HUES6 (cell line): ENCODE measurements around the gene CANX.

Source experiments
- H3K27ac ChIP-seq: 2 replicates; pipeline ENCODE4 v1.7.0; 2013; ENCODE audit warnings: low read depth, mild to moderate bottlenecking, low read length, inconsistent platforms
- H3K27me3 ChIP-seq: 2 replicates; pipeline ENCODE4 v1.6.1; 2013; ENCODE audit warnings: low read length; ENCODE audit not compliant: control insufficient read depth, insufficient read depth
- H3K36me3 ChIP-seq: 2 replicates; pipeline ENCODE4 v1.6.1; 2013; ENCODE audit warnings: low read length; ENCODE audit not compliant: control insufficient read depth, insufficient read depth
- H3K4me1 ChIP-seq: 2 replicates; pipeline ENCODE4 v1.6.1; 2013; ENCODE audit warnings: low read length; ENCODE audit not compliant: control insufficient read depth, insufficient read depth
- H3K4me3 ChIP-seq: 2 replicates; pipeline ENCODE4 v1.5.1; 2013; ENCODE audit warnings: low read depth, low read length
- H3K9ac ChIP-seq: one replicate; pipeline ENCODE4 v1.6.1; 2013; ENCODE audit warnings: mild to moderate bottlenecking, low read length
- H3K9me3 ChIP-seq: 2 replicates; pipeline ENCODE4 v1.6.1; 2013; ENCODE audit warnings: low read depth, low read length; ENCODE audit not compliant: control insufficient read depth, insufficient read depth

CANX gene

DNA sequence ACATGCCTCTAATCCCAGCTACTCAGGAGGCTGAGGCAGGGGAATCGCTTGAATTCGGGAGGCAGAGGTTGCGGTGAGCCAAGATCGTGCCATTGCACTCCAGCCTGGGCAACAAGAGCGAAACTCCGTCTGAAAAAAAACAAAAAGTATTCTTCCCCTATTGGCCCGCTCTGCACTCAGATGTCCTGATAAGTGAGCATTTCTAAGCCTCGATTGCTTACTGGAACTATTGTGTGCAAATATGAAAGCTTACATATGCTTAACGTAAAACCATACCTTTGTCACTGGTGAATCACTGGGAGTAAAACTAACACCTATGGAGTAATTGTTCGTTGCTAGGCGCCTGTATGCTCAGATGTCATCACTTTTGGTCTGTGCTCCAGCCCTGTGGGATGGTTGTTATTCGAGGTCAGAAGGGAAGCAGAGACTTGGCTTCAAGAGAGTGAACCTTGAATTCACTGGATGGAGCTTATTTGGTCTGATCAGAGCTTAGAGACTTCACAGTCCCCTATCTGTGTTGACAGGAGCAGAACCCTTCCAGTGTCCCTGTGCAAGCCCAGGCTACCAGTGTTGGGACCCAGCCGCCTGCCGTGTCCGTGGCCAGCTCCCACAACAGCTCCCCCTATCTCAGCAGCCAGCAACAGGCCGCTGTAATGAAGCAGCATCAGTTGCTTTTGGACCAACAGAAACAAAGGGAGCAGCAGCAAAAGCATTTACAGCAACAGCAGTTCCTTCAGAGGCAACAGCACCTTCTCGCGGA is 69.7 kb downstream of the CANX start:
- no peak overlapping the region for H3K4me3 ChIP-seq
- H3K4me1 ChIP-seq, result peaks cover 25% of the 10 kb centered on the region
- H3K9ac ChIP-seq, result no peak overlapping the region
- H3K27ac ChIP-seq, result no peak overlapping the region
- H3K27me3 ChIP-seq, result no peaks in the 10 kb centered on the region
- H3K36me3 ChIP-seq, result peaks cover 79% of the 10 kb centered on the region
- H3K9me3 ChIP-seq, result no peaks in the 10 kb centered on the region

DNA sequence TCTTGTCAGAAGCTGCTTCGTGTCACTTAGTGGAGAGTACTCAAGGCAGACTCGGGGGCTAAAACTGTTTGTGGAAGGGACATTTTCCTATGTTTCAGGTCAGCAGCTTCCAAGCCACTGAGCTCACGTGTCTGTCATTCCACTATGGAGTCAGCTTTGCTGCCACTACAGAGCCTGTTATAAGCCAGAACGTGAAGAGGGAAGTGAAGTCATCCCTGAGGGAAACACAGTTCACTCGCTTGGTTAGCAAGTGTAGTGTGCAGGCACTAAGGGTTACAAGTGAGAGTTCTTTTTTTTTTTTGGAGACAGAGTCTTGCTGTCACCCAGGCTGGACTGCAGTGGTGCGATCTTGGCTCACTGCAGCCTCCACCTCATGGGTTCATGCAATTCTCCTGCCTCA is 70.5 kb downstream of the CANX start:
- Histone ChIP-seq H3K4me3 (no peak overlapping the region), H3K9ac (no peak overlapping the region), H3K27ac (no peak overlapping the region), H3K36me3 (peaks cover 86% of the 10 kb centered on the region), H3K27me3 (no peaks in the 10 kb centered on the region), H3K4me1 (peaks cover 20% of the 10 kb centered on the region; the same call in 1 of the 2 replicates), H3K9me3 (no peaks in the 10 kb centered on the region)

DNA sequence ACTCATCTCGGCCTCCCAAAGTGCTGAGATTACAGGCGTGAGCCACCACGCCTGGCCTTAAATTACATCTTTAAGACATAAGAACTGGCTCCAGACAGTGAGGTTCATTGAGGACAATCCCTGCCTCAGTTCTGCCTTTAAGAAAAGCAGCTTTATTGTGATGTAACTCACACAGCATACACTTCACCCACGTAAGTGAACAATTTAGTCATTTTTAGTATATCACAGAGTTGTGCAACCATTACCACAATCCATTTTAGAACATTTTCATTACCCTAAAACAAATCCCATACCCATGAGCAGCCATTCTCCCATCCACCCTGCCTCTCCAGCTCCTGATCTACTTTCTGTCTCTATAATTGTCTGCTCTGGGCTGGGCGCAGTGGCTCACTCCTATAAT is 71.0 kb downstream of the CANX start:
- no peak overlapping the region for H3K9ac ChIP-seq
- H3K9me3 ChIP-seq, result no peaks in the 10 kb centered on the region
- peaks cover 20% of the 10 kb centered on the region; the same call in 1 of the 2 replicates for H3K4me1 ChIP-seq
- H3K36me3 ChIP-seq, result peaks cover 92% of the 10 kb centered on the region
- H3K27me3 ChIP-seq, result no peaks in the 10 kb centered on the region
- H3K27ac ChIP-seq, result no peak overlapping the region
- H3K4me3 ChIP-seq, result no peak overlapping the region

DNA sequence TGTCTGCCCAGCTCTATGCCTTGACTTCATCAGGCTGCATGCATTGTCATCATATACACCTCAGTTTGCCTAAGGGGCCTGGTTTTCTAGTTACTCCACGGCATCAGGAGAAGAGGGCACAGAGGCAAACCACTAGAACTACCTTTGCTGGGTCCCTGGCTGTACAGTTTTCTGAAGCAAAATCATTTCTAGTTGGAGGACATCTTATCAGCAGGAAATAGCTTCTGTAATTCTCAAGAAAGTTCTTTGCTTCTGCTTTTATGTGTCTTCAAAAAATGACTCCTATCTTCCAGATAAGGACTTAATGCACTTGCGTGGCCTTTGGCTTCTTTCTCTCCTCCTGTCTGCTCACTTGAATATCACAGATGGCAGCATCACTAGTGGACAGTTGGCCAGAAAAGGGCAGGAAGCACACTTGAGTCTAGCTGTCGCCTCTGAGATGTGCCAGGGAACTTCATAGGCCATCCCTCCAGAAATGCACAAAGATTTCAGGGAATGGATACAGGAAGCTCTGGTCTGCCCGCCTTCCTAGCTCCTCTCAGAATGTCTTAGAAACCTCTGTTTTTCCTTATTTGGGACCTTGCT is 72.6 kb downstream of the CANX start:
- H3K9me3 ChIP-seq, result no peaks in the 10 kb centered on the region
- no peak overlapping the region for H3K27ac ChIP-seq
- H3K4me1 ChIP-seq, result peaks cover 5% of the 10 kb centered on the region; the same call in 1 of the 2 replicates
- no peak overlapping the region for H3K9ac ChIP-seq
- H3K4me3 ChIP-seq, result no peak overlapping the region
- H3K27me3 ChIP-seq, result no peaks in the 10 kb centered on the region
- peaks cover 91% of the 10 kb centered on the region for H3K36me3 ChIP-seq

DNA sequence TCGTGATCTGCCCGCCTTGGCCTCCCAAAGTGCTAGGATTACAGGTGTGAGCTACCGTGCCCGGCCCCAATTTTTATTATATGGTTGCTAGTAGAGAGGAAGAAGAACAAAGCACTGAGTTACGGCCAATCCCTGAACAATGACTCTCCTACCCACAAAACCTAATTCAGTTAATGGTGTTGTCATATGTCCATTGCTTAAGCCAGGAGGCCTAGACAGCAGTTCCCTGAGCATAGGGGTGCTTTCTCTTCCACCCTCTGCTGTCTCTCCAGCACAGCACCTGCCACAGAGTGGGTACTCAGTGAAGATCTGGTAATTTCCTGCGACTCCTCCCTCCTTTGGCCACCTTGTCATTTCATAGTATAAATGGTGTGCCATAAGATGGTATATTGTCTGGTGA is 73.6 kb downstream of the CANX start:
- H3K9ac ChIP-seq, result no peak overlapping the region
- no peak overlapping the region for H3K27ac ChIP-seq
- no peaks in the 10 kb centered on the region for H3K4me1 ChIP-seq
- no peaks in the 10 kb centered on the region for H3K9me3 ChIP-seq
- H3K27me3 ChIP-seq, result no peaks in the 10 kb centered on the region
- no peak overlapping the region for H3K4me3 ChIP-seq
- H3K36me3 ChIP-seq, result peaks cover 90% of the 10 kb centered on the region

DNA sequence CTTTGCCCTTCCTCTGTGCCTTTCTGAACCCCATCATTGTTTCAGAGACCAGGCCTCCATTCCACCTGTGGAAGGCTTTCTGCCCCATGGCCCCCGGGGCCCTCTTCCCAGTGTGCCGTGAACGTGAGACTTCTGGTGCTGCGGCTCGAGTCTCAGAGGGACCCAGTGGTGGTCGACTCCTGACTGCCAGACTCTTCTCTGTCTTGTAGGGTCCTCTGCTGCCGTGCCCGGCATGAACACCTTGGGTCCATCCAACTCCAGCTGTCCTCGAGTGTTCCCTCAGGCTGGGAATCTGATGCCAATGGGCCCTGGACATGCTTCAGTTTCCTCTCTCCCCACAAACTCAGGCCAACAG is 74.9 kb downstream of the CANX start:
- Histone ChIP-seq H3K9me3 (no peaks in the 10 kb centered on the region), H3K4me3 (no peak overlapping the region), H3K9ac (no peak overlapping the region), H3K36me3 (peaks cover 93% of the 10 kb centered on the region), H3K27me3 (no peaks in the 10 kb centered on the region), H3K27ac (no peak overlapping the region), H3K4me1 (no peaks in the 10 kb centered on the region)

DNA sequence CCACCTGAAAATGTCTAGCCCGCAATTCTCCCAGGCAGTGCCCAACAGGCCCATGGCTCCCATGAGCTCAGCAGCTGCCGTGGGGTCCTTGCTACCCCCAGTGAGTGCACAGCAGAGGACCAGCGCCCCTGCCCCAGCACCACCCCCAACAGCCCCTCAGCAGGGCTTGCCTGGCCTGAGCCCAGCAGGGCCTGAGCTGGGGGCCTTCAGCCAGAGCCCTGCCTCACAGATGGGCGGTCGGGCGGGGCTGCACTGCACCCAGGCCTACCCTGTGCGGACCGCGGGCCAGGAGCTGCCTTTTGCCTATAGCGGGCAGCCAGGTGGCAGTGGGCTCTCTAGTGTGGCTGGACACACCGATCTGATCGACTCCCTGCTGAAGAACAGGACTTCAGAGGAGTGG is 75.7 kb downstream of the CANX start:
- H3K9me3 ChIP-seq, result no peaks in the 10 kb centered on the region
- no peak overlapping the region for H3K27ac ChIP-seq
- no peak overlapping the region for H3K4me3 ChIP-seq
- H3K4me1 ChIP-seq, result no peaks in the 10 kb centered on the region
- H3K36me3 ChIP-seq, result peaks cover 92% of the 10 kb centered on the region
- no peaks in the 10 kb centered on the region for H3K27me3 ChIP-seq
- no peak overlapping the region for H3K9ac ChIP-seq

DNA sequence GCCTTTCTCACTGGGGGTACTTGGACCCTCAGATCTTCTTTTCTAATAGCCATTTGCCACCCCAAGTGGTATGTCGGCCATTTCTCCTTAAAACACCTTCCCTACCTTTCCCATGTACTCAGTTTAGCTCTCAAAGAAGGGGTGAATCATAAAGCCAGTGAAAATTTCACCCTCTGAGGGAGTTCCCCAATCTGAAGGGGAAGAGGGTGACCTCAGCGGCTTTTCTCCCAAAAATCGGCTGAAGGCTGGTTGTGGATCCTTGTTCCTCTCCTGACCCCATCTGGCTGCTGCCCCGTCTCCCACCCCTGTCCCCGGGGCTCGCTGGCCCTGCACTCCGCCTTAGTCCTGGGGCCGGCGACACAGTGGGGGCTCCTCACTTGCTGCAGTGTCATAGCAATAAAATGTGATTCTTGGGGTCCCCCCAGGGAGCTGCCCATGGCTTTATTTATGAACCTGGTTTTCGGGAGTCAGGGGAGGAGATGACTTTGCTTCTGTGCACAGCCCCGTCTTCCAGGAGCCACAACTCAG is 77.7 kb downstream of the CANX start:
- no peak overlapping the region for H3K9ac ChIP-seq
- no peaks in the 10 kb centered on the region for H3K9me3 ChIP-seq
- H3K4me3 ChIP-seq, result no peak overlapping the region
- H3K4me1 ChIP-seq, result no peaks in the 10 kb centered on the region
- H3K36me3 ChIP-seq, result peaks cover 79% of the 10 kb centered on the region
- H3K27me3 ChIP-seq, result no peaks in the 10 kb centered on the region
- H3K27ac ChIP-seq, result no peak overlapping the region

DNA sequence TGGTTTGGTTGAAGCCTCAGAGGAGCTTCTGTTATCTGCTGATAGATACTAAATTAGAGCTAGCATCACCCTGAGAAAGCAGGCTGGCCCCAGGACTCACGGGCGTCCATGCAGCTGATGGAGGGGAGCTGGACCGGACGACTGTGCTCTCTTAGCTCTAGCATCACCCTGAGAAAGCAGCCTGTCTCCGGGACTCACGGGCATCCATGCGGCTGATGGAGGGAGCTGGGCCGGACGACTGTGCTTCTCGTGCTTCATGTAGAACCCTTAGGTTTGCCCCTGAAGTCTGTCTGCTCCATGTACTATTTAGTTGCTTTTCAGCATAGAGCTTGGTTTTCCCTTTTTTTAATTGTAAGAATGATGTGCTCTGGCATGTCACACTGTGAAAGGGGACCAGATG is 78.7 kb downstream of the CANX start:
- no peak overlapping the region for H3K4me3 ChIP-seq
- H3K27me3 ChIP-seq, result no peaks in the 10 kb centered on the region
- no peak overlapping the region for H3K27ac ChIP-seq
- H3K36me3 ChIP-seq, result peaks cover 69% of the 10 kb centered on the region
- no peaks in the 10 kb centered on the region for H3K9me3 ChIP-seq
- no peak overlapping the region for H3K9ac ChIP-seq
- H3K4me1 ChIP-seq, result no peaks in the 10 kb centered on the region

DNA sequence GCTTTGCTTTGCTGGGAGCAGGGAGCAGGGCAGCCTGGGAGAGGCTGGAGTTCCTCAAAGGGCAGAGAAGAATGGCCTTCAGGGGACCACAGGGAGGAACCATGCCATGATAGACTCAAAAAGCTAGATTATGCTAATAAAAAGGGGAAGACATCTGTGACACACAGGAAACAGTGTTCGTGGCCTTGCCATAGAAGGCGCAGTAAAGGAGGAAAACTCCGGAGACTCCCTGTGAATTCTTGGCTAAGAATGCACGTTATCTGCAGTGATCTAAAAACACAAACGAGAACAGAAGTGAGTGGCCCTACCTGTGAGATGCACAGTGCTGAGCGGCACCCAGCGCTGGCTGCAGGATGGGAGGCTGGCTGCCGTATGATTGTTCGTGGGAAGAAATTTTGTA is 79.1 kb downstream of the CANX start:
- Histone ChIP-seq H3K4me3 (no peak overlapping the region), H3K36me3 (peaks cover 66% of the 10 kb centered on the region), H3K27me3 (no peaks in the 10 kb centered on the region), H3K4me1 (no peaks in the 10 kb centered on the region), H3K27ac (no peak overlapping the region), H3K9me3 (no peaks in the 10 kb centered on the region), H3K9ac (no peak overlapping the region)

DNA sequence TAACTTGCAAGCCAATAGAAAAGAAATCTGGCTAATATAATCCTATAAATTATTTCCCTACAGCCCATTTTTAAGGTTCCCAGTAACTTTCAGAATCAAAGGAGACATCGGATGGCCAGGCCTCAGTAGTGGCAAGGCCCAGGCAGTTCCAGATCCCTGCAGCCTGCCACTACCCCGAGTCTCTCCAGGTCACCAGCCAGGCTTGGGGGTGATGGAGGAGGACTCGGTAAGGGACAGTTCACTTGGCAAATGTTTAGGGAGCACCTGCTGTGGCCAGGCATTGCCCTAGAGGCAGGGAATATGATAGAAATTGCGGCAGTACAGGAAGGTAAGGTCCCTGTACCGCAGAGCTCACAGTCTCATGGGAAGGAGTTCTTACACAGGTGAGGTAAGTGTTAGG is 79.8 kb downstream of the CANX start:
- H3K9me3 ChIP-seq, result no peaks in the 10 kb centered on the region
- peaks cover 59% of the 10 kb centered on the region for H3K36me3 ChIP-seq
- no peak overlapping the region for H3K27ac ChIP-seq
- H3K4me3 ChIP-seq, result no peak overlapping the region
- H3K27me3 ChIP-seq, result no peaks in the 10 kb centered on the region
- no peak overlapping the region for H3K9ac ChIP-seq
- H3K4me1 ChIP-seq, result no peaks in the 10 kb centered on the region
